Activated CD4-positive, alpha-beta T cell treated with anti-CD3 and anti-CD28 coated beads for 4 hours (primary cell): ENCODE measurements around the gene KXD1.
A peak's percentile ranks its signal among the peaks of the same experiment; 100 is the strongest.
"Not testable (repeated sequence)": the region's sequence is repeated elsewhere in the genome, so short reads cannot be mapped to it uniquely, and the experiment has no call there.

Experiments
- DNase-seq, 2 donors: peaks; one replicate each; pipeline ENCODE4 v3.0.0-alpha.2; 2020

The KXD1 gene

DNA sequence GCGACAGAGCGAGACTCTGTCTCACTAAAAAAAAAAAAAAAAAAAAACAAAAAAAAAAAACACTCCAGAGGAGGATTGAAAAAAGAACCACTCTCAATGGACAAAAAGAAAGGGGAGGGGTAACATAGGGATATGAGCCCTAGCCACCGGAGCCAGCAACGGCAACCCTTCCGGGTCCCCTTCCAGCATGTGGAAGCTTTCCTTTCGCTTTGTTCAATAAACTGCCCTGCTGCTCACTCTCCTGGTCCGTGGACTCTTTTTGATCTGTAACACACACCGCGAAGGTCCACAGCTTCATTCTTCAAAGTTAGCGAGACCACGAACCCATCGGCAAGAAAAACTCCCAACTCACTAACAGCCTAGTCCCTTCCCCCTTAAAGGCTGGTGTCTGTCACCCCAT lies 29.9 kb downstream of the KXD1 start:
- no peak for DNase-seq

DNA sequence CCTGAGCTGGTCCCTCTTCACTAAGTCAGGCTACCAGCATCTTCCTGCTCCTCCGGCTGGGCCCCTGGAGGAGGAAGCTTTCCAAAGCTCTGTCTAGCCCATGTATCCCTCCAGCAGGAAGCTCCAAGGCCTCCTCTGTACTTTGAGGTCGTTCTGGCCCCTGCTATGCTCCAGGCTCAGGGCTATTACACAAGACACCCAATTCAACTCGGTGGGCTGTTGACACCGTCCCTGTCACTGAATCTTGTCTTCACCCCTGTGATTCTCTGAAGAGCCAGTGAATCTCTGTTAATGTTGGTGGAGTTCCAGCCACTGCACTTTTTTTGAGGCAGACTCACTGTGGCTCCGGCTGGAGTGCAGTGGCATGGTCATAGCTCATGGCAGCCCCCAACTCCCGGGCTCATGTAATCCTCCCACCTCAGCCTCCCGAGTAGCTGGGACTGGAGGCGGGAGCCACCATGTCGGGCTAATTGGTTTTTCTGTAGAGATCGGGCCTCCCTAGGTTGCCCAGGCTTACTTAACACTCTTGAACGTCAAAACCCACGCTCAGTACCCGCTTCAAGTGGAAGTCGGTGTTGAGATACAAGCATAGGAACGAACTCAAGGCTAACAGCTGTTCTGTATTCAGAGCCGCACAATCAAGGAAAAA lies 30.4 kb downstream of the KXD1 start:
- DNase-seq, result no peak

GRCh38 chr19:18588611-18589379 lies 31.1 kb downstream of the KXD1 start, which contains the start of gene REX1BD:
Gene REX1BD (plus strand): TSS chr19:18588798. CDS start chr19:18588802, 4 bp downstream.
- peak; percentile 89 to 91 for DNase-seq

DNA sequence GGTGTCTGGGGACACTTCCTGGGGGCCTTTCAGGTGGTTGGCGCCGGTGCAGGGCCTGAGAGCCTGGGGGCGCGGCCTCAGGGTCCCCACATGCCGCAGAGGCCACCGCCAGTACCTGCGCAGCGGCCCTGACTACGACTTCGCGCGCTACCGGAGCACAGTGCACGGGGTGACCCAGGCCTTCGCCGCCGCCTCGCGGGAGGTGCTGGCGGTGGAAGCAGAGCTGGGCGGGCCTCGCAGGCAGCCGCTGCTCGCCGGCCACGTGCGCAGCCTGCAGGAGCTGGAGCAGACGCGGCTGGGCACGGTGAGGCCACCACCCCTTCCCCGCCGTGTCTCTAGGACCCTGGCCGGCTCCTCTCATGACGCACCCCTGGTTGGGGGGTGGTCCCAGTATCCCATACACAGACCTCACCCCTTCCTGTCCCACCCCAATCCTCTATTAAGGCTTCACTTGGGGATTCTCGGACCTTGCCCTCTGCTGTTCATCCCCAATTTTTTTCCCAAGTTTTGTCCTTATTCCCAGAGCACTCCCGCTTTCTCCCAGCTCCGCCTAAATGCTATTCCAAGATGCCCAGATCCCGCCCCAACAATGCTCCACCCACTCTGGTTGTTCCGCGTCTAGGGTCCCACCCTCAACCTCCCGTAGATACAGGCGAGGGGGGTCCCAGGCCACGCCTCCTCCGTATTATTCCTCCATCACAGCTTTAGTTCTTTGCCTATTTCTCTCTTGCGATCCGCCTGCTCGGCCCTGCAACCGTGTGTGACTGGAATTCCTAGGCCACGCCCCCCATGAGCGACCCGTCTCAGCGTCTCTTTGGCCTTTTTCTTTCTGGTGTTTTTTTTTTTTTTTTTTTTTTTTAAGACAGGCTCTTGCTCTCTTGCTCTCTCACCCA lies 32.0 kb downstream of the KXD1 start:
- DNase-seq, result peak; percentile 57 to 69

- no peak for DNase-seq
These were observed 32.9 kb downstream of the KXD1 start for GRCh38 chr19:18590273-18591272.

- no peak for DNase-seq
These were observed 34.2 kb downstream of the KXD1 start for GRCh38 chr19:18591735-18592385.

DNA sequence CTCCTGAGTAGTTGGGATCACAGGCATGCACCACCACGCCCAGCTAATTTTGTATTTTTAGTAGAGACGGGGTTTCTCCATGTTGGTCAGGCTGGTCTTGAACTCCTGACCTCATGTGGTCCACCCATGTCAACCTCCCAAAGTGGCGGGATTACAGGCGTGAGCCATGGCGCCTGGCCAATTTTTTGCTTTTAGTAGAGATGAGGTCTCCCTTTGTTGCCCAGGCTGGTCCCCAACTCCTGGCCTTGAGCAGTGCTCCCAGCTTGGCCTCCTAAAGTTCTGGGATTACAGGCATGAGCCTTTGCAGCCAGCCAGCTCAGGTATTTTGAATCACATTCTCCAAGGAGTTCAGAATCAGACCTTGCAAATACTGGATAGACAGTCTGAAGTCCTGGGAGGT lies 35.1 kb downstream of the KXD1 start:
- DNase-seq, result not testable (repeated sequence)

DNA sequence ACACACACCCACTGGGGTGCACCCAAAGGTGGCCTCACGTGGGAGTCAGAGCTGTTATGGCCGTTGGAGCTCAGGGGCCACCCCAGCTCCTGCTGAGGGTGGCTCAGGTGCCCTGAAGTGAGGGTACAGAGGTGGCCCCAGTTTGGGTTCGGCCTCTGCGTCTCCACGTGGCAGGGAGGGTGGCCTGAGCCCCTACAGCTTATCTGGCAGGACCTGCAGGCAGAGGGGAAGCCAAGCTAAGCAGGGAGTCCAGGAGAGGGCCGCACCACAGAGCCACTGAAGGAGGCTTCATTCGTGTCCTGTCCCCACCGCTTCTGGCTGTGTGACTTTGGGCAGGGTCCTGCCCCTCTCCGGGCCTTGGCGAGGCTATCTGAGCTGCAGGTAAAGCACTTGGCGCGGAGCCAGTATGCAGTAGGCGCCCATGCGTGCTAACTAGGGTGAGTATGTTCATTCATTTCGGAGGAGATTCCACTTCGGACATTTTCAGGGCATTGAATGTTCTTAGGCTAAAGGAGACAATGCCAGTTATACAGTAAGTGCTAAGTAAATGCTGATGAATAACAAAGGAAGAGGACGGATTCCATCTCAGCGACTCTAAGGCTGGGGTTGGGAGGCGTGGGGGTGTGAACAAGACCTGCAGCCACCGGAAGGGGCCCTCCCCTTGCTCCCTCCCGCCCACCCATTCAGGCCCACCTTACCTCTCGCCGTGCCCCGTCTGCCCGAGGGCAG lies 35.9 kb downstream of the KXD1 start:
- no peak for DNase-seq

DNA sequence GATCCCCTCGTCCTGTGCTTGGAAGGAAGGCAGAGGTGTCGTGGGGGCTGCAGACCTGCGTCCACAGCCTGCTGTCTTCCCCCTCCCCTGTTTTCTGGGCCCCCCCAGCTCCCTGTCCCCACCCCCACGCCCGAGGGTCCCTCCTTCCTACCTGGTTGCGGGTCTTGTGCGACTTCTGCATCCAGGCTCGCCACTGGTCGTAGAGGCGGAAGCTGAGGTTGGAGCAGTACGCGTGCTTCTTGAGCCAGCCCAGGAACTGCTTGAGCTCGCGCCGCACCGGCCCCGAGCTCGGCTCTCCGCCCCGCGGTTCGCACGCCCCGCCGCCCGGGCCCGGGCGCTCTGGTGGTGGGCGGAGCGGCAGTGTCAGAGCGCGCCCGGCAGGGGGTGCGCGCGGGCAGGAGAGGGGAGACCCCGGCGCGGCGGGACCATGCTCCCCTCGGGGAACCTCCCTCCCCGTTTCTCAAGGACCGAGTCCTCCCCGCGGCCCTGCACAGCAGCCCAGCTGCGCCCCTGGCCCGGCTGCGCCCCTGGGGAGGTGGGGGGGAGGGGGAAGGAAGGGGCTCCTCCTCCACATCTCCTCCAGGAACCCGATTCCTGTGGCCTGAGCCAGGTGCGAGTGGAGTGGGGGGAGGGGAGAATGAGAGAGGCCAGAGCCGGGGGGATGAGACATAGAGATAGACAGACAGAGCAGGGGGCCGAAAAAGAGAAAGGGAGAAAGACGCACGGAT lies 36.6 kb downstream of the KXD1 start:
- peak; percentile 72 to 78 for DNase-seq

- no peak for DNase-seq
These were observed 37.2 kb downstream of the KXD1 start for GRCh38 chr19:18594824-18595373.

GRCh38 chr19:18595475-18595874 lies 37.8 kb downstream of the KXD1 start:
- no peak for DNase-seq

GRCh38 chr19:18596752-18597157 lies 39.1 kb downstream of the KXD1 start:
- DNase-seq, result no peak

GRCh38 chr19:18597809-18598660 lies 40.4 kb downstream of the KXD1 start:
- no peak for DNase-seq

GRCh38 chr19:18599485-18599884 lies 41.8 kb downstream of the KXD1 start:
- no peak for DNase-seq

- not testable (repeated sequence) for DNase-seq
These were observed 43.2 kb downstream of the KXD1 start for GRCh38 chr19:18600692-18601397.

GRCh38 chr19:18601875-18602274 lies 44.2 kb downstream of the KXD1 start:
- no peak for DNase-seq

- DNase-seq, result no peak
These were observed 45.7 kb downstream of the KXD1 start for GRCh38 chr19:18603255-18603957.
